HG02759 (cell line): Measurements from ENCODE around the gene SMPD3.

ENCODE experiments used
- ATAC-seq: cut with Tn5 transposase; IDR thresholded peaks from one replicate; pipeline ENCODE4 v1.9.1; 2021; ENCODE audit warnings: mild to moderate bottlenecking, moderate library complexity; ENCODE audit not compliant: unreplicated experiment

SMPD3 gene

DNA sequence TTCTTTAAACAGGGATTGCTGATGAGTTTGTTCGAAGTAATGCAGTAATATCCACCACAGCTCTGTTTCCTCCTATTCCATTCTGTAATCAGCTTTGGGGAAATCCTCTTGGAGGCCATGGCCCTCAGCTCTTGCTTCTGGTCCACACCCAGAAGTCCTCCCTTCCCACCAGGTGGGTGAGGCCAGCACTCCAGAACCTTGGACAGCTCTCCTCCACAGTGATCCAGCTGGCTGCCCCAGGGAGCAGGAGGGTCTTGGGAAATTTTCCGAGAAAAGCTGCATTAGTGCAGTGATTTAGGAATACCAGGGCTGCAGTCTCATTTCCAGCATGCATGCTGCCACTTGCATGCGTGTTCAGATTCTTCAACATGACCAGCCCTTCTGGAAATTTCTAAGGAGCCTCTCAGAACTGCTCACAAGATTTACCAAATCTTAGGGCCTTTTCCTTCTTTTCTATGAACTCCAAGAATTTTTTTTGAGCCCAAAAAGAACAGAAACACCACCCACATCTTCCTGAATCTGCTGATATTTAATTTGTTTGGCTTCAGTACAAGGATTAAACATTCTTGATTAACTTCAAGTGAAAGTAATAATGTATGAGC is 4.2 kb downstream of the SMPD3 start:
- no peak for ATAC-seq

DNA sequence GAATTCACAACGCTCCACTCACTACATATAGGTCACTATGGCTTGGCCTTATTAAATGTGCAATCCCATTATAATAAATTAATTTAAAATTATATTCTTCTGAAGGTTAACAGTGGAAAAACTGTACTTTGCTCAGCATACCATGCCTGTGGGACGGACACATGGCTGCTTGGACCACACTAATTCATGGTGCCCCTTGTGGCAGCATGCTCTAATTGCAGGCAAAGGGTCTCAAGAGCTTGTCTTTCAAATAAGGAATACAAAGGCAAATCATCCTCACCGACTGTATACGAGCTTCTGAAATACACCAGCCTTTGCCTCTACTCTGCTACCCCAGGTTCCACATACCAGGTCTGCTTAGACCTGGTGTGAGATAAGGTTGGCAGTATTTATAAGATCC is 11.7 kb downstream of the SMPD3 start:
- ATAC-seq: no peak

DNA sequence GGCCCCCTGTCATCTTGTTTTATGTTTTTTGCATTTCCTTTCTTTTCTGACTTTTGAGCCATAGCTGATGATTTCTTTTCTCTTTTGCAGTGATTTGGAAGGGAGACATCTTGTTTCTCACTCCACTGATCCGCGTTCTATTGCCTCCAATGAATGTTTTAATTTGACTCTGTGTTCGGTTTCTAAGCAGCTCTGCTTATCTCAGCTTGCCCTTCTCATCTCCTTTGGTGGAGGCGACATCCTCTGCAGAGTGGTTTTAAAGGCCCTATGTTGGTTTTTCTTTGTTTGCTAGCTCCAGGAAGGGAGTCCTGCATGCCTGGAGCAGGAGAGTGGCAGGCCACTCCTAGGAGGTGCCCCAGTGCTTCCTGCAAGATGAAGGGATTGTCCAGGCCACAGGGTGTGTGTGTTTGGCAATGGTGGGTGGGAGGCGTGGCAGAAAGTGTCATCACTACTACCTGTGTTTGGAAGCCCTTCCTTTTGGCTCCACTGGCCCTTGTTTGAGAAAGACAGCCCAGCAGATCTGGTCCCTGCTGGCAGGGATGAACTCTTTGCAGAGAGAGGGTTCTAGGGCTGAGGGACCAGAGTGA is 13.6 kb downstream of the SMPD3 start:
- ATAC-seq: no peak

DNA sequence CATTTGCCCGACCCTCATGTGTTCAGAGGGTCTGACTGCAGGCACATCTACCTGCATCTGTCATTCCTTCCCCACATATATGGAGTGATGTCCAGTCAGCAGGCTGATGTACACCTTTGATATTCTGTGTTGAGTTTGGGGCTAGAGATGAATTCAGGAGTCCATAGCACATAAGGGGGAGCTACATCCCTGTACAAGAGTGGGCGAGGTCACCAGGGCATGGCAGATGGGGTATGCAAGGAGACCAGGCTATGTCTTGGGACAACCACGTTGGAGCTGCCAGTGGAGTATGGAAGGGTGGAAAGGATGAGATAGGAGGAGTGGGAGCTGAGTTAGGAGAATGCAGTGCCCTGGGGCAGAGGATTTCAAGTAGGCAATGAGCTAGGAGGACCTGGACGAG is 15.0 kb downstream of the SMPD3 start:
- ATAC-seq: no peak

GRCh38 chr16:68432701-68433100 is 15.6 kb downstream of the SMPD3 start:
- no peak for ATAC-seq

DNA sequence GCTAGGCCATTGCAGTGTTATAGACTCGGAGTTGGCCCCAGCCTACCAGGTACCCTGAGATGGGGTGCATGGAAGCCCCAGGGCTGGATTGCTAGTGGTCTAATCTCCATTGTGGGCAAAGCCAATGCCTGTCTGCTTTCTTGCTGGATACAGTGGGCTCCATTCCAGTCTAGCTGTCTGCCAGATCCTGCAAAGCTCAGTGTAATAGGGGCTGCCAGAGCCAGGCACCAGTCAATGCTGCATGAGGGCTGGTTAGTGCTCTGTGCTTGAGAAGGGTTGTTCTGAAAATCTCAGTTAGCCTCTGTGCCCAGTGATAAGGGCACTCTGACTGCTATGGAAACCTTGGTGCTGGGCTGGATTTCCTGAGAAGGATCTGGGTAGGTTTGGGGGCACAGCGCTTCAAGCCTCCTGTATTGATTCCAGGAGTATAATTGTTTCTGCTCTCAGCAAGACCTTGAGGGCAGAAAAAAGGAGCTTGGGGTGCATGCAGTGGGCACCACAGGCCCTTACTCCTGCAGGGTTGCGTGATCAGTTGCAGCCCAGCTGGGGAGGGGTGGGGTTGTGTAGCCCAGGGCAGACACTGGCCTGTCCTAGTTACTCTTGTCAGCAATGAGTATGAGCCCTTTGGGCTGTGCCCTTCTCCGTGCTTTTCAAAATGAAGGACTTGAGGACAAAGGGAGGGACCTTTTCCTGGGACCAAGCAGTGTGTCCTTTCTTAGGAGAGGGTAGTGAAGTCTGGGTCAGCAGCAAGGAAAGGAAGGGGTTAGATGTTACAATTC is 19.0 kb downstream of the SMPD3 start:
- ATAC-seq: no peak

DNA sequence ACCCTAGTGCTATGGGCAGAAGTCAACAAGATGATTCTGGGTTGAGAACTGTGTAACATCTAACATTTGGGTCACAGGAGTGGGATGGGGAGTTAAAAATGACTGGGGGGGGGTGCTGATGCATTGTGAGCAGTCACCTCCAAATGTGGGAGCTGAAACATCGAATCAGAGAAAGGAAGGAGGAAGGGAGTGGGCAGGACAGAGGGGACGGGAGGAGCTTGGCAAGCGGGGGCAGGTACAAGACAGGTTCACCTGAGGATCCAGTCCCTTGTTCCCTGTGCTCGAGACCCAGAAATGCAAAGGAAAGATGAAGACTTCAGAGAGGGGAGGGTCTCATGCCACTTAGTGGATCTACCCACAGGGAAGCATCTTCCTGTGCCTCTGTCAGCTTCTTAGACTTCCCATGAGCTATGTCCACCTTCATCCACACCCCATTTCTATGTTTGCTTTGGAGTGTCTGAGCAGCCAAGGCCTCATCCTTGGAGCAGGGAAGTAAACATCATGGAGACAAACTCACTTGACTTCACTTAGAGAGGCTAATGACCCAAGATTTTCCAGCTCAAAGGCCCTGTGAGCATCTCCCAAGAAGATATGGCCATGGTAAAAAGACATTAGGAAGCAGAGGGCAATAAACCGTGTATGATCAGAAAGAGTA is 20.5 kb downstream of the SMPD3 start:
- no peak for ATAC-seq

- ATAC-seq: no peak
Observed at GRCh38 chr16:68426347-68426652, 22.0 kb downstream of the SMPD3 start.

GRCh38 chr16:68425498-68426346 is 22.6 kb downstream of the SMPD3 start:
- ATAC-seq: no peak

DNA sequence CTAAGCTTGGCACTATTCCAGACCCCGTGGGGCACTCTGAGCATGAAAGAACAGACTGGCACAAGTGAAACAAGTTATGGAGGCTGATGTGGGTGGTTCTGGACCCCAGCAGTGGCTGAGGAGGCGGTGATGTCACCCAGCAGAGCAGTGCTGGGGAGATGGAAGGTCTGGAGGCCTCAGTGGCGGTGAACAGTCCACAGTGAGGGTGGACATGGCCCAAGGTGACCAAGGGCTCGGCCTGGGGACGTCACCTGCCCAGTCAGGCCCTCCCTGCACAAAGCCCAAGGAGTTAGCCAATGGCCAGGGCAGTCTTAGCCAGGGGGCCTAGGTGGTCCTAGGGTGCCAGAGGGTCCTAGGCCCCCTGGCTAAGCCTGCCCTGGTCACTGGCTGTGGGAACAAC is 24.5 kb downstream of the SMPD3 start:
- ATAC-seq: no peak

DNA sequence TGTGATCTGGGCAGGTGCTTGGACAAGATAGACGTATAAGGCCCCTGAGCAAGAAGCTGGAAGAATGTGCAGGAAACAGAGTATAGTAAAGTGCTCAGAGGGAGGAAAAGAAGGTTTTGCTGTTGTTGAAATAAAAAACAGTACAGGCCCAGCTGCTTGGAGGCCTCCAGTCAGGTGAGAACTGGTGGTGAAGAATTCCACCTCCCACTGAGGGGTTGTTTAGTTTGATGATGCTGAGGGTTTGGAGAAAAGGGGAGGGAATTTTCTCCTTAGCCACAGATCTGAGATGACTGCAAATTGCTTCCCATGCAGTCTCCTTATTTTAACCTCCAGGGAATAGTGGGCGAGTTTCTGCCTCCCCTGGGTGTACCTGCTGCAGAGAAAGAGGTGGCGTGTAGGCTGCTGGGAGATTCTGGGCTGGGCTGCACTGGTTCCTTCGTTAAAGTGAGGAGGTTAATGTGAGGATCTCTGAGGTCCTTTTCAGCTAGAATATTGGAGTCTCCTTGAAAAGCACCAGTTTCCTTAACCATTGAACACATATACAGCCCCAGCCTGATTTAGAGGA is 25.8 kb downstream of the SMPD3 start:
- ATAC-seq: no peak

DNA sequence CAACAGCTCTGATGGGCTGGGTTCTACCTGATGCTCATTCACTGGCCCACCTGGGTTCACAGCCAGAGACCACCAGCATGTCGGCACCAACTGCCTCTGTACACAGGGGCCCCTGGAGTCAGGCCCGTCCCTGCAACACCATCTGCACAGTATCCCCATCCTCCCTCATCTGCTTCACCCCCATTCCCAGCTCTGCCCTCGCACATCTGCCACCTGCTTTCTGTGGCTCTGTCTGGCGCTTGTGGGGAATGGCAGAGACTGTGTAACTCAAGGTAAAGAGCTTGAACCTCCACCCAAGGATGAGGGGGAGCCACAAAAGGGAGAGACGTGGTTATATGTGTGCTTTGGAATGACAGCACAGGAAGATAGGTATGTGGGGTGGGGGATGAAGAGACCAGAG is 27.2 kb downstream of the SMPD3 start:
- no peak for ATAC-seq

- no peak for ATAC-seq
Observed at GRCh38 chr16:68420366-68420942, 27.9 kb downstream of the SMPD3 start.

GRCh38 chr16:68417711-68418301 is 30.5 kb downstream of the SMPD3 start:
- peak; percentile 77 for ATAC-seq

GRCh38 chr16:68416057-68417046 is 32.0 kb downstream of the SMPD3 start:
- ATAC-seq: no peak

DNA sequence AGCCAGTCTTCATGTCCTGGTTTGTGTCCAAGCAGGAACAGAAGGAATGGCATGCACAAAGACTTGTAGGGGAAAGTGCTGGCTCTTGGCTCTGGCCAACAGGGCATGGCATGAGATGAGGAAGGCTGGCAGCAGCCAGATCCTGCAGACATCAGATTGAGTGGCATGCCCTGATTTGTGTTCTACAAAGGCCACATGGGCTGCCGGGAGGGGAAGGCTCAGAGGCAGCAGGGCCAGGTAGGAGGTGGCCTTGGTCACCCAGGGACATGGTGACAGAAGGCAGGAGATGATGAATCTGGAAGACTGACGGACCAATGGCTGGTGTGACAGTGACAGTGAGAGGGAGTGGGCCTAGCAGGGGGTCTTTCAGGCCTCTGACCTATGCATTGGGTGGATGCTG is 33.7 kb downstream of the SMPD3 start:
- ATAC-seq: no peak

GRCh38 chr16:68412061-68412460 is 36.2 kb downstream of the SMPD3 start:
- ATAC-seq: no peak

DNA sequence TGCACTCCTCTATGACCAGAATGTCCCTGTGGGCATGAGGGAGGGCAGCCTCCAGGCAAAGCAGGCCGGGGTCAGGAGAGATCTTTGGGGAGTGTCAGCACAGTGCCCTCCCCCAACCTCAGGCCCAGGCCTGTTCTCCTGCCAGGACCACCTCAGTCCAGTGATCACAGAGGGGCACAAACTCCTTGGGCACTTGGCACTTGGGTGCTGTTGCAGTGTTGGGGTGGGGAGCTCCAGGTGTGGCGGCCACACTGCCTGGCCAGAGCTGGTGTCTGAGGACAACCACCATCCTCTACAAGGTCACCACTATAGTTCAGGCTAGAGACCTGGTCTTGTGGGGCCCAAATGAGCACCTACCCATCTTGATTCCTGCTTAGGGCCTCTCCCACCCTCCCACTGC is 37.2 kb downstream of the SMPD3 start:
- ATAC-seq: no peak

DNA sequence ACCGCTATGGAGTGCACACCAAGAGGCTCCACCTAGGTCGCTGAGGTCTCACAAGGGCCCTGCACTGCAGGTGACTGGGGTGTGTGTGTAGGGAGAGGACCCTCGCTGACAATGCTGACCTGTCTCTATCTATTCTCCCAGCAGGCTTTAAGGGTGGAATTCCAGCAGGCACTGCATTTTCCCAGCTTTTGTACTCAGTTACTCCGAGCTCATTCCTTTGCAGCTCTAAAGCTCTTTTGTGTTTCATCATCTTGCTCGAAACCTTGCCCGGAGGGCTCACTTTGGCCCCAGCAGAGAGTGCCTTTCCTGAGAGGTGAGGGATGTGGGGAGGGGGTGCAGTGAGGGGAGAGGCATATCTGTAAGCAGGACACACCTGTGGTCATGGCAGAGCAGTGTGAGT is 39.3 kb downstream of the SMPD3 start:
- ATAC-seq: no peak
